Activated gamma-delta T cell treated with anti-CD3 and anti-CD28 coated beads, Interleukin-2, amount 50 U/mL, for 16 hours (primary cell): Measurements from ENCODE around the gene MYO7B.
A peak's percentile ranks its signal among the peaks of the same experiment; 100 is the strongest.

Source experiments
- DNase-seq: peaks from one replicate; pipeline ENCODE4 v3.0.0-alpha.2; 2020; ENCODE audit warnings: low read depth

MYO7B gene

DNA sequence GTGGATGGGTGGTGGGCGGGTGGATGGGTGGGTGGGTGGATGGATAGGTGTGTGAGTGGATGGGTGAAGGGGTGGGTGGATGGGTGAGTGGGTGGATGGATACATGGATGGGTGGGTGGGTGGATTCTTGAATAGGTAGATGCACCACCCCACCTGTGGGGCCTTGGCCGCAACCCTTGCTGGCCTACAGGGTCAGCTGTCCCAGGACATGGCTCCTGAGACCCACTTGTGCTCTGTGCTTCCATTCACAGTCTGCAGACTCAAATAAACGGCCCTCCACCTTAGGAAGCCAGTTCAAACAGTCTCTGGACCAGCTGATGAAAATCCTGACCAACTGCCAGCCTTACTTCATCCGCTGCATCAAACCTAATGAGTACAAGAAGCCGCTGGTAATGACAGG, 54.4 kb downstream of the MYO7B start:
- no peak for DNase-seq

DNA sequence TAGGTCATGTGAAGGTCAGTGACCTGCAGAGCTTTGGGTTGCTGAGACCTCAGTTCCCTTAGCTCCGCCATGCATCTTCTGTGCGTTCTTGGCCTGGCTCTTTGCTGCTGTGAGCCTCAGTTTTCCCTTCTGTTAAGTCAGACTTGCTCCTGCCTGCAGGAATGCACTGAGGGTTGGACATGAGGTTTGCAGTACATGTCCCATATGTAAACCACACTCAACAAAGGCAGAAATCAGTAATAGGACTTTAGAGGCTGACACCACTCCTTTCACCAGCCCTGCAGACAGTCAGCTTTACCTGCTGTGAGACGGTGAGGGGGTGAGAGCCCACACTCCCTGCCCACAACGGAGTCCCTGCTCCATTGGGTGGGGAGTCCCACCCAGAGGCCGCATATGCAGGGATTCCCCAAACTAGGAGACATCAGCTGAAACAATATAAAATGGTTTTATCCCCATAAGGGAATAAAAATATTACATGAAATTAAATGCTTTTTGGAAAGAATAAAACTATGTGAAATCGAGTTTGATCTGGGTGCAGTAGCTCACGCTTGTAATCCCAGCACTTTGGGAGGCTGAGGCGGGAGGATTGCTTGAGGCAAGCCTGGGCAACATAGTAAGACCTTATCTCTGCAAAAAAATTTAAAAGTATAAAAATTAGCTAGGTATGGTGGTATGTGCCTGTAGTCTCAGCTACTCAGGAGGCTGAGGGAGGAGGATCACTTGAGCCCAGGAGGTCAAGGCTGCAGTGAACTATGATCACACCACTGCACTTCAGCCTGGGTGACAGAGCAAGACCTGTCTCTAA, 55.1 kb downstream of the MYO7B start:
- no peak for DNase-seq

DNA sequence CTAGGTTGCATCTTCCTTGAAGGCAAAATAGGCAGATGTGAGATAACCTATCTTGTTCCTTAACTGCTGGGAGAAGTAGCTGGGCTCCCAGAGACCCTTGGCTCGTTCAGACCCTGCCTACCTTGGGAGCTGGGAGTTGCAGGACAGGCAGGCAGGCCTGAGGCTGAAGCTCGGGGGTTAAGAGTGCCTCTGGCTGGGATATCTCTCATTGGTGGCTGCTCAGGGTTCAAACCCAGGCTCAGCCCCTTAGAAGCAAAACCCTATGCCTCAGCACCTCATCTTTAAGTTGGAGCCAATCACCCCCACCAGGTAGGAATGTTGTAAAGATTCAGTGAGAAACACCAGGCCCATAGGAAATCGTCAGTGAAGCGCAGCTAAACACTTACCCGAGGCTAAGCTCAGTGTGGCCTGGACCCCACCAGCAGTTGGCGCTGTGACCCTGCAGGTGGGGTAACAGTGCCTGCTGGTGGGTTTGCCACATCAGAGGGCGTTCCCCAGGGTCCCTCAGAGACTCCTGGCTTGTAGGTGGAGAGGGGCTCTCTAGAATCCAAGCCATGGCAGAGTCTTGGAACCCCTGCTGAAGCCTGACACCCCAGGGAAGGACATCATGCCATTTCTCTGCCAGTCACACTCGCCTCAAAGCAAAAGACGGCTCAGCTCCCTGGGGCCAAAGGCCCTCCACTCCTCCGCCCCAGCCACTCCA, 55.9 kb downstream of the MYO7B start:
- DNase-seq = peak; percentile 41

DNA sequence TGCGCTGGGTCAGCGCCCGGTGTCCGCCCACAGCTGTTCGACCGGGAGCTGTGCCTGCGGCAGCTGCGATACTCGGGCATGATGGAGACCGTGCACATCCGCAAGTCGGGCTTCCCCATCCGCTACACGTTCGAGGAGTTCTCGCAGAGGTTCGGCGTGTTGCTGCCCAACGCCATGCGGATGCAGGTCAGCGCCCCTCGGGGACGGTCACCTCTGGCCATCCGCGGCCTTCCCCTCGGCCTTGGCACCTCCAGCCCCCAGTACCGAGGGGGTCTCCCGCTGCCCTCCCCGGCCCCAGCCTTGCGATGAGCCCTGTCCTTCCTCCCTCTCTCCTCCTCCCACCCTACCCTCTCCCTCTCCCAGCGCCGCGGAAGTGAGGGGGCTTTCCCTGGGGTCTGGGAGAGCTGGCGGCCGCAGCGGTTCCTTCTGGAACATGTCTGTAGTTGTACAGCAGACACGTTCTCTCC, 57.3 kb downstream of the MYO7B start:
- DNase-seq = no peak

DNA sequence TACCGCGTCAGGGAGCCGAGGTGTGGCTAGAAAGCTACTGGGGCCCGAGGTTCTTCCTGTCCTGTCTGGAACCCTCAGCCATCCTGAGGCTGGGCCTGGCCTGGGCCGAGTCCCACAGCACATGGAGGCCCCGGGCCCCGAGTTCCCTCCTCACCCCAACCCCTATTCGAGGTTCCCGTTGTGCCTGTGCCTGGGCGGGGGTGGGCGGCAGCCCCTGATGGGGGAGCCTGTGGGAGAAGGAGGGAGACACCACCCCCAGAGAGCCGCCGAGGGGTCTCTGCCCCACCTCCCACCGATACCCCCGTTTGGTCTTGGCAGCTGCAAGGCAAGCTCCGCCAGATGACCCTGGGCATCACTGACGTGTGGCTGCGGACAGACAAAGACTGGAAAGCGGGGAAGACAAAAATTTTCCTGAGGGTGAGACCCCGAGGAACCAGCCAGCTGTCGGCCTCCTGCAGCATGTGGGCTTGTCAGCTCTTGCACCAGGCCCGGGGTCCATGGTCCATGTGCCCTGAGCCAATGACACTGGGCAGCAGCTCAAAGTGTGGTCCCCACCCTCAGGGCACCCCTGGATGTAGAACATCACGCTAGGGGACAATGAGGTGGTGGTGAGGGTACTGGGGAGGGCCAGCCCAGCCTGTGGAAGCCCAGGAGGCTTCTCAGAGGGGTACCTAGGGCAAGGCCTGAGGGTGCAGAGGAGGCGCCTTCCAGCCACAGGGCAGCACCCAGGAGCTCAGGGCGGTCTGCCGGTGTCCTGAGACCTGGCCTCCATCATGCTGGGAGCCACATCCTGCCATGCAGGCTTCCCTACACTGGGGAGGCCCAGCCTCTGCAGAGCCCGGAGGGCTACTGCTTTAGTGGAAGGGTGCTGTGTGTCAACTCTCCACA, 58.0 kb downstream of the MYO7B start:
- DNase-seq = no peak

DNA sequence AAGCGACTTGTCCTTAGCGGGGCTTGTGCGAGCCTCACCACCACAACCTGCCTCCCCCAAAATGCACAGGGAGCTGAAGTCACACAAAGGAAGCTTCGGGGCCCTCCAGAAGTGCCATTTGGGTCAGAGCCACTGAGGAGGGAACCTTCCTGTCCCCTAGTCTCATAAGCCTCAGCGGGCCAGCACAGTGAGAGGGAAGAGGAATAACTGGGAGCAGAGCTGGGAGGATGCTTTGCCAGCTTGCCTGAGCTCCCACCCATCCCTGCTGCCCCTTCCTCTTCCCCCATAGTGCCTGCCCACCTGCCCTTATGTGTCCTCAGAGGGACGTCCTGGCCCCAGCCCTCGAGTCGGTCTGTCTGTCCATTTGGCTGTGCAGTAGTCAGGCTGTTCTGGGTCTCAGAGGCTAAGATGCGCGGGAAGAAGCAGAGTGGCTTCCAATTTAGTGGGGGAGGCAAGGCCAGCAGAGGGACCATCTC, 58.7 kb downstream of the MYO7B start:
- DNase-seq = no peak

DNA sequence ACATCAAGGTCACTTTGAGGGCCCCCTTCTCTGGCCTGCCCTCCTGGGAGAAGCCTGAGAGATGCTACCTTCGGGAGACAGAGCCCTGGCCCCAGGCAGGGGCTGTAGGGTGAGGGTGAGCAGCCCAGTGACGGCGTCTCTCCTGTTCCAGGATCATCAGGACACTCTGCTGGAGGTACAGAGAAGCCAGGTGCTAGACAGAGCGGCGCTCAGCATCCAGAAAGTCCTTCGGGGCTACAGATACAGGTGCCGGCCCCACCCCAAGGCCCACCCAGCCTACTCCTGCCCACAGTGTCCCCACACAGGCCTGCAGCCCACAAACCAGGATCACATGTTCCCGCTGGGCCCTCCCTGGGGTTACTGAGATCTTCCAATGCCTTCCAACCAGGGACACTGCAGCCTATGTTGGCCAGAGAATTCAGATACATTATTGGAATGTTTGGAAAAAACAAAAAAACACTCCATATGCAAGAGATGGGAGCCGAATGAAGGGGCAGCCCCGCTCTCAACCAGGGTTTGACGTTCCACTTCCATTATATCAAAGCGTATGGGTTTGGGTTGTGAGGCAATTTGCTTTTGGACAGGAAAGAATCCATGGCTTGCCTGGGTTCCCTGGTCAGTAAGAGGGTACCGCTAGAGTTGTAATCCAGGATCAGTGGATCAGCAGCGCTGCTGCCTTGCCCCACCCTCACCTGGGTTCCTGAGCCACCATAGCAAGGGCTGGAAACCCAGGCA, 61.0 kb downstream of the MYO7B start:
- DNase-seq = no peak

DNA sequence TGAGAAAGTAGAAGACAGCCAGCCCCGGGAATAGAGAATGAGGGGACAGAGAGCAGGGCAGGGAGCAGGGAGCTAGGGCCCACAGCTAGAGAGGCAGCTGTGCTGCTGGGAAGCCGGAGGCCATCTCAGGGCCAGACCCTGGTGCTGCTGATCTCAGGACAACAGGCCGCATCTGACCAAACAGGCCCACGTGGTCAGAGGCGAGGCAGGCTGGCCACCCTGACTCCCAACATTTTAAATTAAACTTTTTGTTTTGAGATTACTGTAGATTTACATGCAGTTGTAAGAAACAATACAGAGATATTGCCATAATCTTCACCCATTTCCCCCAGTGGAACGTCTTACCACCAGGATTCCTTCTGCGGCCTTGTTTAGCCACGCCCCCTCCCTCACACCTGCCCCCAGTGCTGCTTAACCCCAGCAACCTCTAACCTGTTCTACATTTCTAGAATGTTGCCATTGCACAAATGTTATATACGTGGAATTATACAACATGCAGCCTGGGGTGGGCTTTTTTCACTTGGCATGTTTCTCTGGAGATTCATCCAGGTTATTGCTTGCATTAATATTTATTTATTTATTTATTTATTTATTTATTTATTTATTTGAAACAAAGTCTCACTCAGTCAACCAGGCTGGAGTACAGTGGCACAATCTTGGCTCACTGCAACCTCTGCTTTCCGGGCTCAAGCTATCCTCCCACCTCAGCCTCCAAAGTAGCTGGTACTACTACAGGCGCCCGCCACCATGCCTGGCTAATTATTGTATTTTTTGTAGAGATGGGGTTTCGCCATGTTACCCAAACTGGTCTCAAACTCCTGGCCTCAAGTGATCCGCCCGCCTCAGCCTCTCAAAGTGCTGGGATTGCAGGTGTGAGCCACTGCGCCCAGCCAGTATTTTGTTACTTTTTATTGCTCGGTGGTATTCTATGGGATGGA, 61.8 kb downstream of the MYO7B start:
- DNase-seq = no peak

DNA sequence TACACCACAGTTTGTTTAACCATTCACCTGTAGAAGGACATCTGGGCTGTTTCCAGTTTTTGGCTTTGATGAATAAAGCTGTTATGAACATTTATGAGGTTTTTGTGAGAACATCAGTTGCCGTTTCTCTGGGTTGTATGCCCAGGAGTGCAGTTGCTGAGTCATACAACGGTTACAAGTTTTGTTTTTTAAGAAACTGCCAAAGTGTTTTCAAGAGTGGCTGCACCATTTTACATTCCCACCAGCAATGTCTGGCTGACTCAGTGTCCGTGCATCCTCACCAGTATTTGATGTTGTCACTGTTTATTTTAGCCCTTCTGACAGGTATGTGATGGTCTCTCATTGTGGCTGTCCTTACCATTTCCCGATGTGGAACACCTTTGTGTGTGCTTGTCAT, 62.5 kb downstream of the MYO7B start:
- DNase-seq = no peak

DNA sequence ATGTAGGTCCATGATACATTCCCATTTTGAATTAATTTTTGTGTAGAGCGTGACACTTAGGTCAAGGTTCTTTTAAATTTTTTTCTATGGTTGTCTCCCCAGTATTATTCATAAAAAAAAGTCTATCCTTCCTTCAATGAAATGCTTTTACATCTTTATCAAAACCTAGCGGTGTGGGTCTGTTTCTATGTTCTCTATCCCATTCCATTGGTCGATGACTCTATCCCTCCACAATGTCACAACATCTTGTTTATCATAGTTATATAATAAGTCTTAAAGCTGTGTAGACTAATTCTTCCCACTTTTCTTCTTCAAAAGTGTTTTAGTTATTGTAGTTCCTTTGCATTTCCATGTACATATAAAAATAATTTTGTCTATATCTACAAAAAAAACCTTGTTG, 63.2 kb downstream of the MYO7B start:
- no peak for DNase-seq

DNA sequence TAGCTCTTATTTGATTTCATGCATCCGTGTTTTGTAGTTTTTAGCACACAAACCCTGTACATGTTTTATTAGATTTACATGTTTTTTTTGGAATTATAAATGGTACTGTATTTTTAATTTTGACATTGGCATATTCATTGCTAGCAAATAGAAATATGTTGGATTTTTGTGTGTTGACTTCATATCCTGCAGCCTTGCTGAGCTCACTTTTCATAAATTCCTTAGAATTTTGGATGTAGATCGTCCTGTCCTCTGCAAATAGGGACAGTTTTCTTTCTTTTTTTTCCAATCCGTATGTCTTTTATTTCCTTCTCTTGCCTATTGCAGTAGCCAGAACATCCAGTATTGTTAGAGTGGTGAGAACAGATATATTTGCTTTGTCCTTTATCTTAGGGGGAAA, 63.7 kb downstream of the MYO7B start:
- DNase-seq = no peak

DNA sequence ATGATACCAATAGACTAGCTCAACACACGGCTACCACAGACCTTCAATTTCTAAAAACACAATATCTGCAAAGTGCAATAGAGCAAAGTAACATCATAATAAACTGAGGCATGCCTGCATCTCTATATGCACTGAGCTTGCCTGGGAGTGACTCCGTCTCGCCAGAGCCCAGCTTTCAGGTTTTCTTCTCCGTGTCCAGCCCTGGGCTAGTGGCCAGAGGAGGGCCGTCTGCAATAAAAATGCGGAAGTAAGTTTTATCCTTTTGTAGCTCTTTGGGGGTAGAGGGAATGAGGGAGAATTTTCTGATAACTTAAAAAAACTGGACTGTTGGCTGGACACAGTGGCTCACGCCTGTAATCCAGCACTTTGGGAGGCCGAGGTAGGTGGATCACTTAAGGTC, 69.5 kb downstream of the MYO7B start:
- no peak for DNase-seq

DNA sequence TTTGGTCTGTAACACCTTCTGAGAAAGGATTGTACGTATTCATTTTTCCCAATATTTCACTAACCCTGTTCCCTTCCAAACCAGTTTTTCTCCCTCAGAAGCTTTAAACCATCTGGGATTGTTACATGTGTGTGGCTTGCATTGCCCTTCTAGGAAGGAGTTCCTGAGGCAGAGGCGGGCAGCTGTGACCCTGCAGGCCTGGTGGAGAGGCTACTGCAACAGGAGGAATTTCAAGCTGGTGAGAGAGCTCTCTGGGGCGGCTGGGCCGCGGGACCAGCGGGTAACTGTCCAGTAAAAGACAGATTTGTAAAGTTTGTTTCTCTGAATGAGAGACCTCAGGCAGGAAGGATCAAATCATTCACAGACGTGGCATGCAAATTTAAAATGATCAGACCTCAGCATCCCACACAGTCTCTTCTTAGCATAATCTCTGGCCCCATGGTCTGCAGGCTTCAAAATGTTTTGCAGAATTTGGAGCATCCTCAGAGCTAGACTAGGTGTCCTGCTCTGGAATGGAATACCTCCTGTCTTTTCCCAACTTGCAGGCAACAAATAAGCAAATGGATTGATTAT, 70.3 kb downstream of the MYO7B start:
- no peak for DNase-seq

DNA sequence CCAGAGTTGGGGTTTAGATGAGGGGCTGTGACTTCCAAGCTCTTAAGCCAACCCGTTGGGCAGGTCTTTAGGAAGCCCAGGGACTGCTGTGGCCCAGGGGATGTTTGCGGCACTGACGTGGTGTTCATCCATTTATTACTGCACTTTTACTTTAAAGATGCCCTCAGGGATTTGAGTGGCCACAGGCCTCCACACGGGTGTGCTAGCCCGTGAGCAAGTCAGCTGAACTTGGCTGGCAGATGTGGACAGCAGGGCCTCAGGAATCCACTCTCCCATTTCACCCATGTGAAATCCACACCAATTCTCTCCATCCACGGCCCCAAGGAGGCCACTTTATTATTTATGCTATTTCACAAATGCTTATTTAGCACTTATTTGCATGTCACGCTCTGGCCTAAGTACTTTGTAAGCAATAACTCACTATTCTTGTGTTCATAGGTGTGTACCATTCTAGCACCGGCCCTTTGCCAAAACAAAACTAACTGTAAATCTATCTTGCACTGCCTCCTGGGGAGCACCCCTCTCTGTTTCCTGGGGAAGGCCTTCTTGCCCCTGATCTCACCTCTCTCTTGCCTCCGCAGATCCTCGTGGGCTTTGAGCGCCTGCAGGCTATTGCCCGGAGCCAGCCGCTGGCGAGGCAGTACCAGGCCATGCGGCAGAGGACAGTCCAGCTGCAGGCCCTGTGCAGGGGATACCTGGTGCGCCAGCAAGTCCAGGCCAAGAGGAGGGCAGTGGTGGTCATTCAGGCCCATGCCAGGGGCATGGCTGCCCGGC, 71.3 kb downstream of the MYO7B start:
- no peak for DNase-seq

DNA sequence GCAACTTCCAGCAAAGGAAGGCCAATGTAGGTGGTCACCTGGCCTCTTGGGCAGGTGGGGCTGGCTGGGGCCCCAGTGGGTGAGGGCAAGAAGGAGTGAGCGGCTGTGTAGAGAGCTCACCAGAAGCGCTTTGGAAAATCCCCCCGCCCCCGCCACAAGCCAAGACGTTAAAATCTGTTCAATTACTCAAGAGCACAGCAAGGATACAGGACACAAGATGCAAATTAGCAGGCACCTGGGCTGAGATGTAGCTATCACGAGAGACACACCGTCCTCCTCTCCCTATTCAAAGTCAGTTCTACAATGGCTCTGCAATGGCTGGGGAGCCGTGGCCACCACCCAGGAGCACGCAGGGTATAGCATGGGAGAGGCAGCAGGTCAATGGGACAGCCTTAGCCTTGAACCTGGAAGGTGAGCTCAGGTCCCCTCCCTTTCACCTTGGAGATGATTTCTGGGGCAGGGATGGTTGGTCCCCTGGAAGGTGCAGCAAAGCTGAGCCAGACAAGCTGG, 72.0 kb downstream of the MYO7B start:
- no peak for DNase-seq

DNA sequence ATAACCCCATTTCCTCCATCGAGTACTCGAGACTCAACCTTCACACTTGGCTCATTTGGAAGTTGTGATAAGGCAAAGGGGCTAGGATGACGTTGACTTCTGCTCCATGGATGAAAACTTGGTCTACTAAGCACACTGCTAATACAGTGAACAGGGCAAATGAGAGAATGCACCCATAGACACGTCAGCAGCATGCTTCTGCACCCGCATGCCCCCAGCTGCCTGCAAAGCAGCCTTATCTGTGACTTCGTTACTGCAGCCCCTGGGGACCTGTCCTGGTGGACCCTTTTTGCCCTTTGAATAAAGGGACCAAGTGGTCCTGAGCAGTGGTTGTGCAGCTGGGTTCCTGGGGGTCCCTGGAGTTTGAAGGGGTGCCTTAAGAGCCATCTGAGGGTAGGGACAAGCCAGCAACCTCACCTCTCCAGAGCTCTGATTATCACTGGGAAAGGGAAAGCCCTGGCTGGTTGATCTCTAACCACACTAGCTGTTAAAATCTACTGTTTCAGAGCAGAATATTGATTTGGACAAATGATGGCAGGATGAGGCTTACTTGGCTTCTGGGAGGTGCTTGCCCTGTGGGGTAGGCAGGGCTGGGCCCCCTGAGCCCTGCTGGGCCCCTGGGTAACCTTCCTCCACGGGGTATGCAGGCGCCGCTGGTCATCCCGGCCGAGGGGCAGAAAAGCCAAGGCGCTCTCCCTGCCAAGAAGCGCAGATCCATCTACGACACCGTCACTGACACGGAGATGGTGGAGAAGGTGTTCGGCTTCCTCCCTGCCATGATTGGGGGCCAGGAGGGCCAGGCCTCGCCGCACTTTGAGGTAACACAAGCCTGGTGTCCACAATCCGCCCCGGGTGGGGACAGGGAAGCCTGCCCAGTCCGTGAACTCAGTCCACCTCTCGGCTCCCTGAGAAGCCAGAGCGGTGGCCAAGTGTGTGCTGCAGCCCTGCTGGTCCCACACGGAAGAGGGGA, 72.9 kb downstream of the MYO7B start:
- no peak for DNase-seq

DNA sequence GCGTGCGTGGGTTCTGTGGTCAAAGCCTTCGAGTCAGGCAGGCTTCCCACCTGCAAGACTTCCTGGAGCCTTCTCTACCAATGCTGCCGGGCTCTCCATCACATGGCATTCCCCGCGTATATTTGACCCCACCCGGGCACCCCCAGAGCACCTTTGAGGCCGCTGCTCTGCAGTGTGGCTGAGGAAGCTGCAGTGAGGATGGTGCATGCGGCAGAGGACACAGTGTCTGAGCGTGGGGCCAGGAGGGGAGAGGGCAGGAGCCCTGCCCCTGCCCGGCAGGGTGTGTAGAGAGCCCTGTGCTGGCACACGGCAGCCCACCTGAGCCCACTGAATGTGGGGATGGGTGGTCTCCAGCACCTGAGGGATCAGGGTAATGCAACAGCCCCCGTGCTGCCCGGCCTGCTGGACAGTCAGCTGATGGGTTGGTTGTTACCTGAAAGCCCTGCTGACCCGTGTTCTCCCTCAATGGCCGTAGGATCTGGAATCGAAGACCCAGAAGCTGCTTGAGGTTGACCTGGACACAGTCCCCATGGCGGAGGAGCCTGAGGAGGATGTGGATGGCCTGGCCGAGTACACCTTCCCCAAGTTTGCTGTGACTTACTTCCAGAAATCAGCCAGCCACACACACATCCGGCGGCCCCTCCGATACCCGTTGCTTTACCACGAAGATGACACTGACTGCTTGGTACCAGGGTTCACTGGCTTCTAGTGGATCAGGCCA, 73.7 kb downstream of the MYO7B start:
- no peak for DNase-seq
